Measurements from ENCODE around the gene HES7.

GRCh38 chr17:8126491-8127066 is 2.7 kb upstream of the HES7 start:
- TF ChIP-seq CTCF (IDR thresholded peaks at IDR 0.05) (no peak), POLR2A (IDR thresholded peaks at IDR 0.05; ENCODE audit: low read depth) (no peak)

All from esophagus muscularis mucosa (tissue), 3 donors.